Body of pancreas (tissue), 4 donors: ENCODE measurements around the gene ANKRD6. TPM values are rescaled to one million over a fixed set of nuclear protein-coding genes. Genes with fewer than 3 reads are reported as not detected.

Experiments used
- ATAC-seq: fragments of 150-250 bp; one replicate; pipeline ENCODE4 v1.9.1; 2016
- DNase-seq, 4 donors: peaks; one replicate each; pipeline ENCODE4 v3.0.0-alpha.2; 2019
- H3K27ac ChIP-seq, 4 donors: fragments of 200-600 bp; sonication (generic); 1 replicate in 3 of 4; 2 replicates in 1 of 4; pipeline versions ENCODE4 v1.5.1 to v1.6.1; 2016 to 2019; ENCODE audit warnings: mild to moderate bottlenecking in 1 of 4, mixed read lengths in 1 of 4, moderate library complexity in 1 of 4
- H3K27me3 ChIP-seq, 2 donors: fragments of 200-600 bp; sonication (generic); one replicate each; pipeline ENCODE4 v1.6.0; 2016; ENCODE audit warnings: mild to moderate bottlenecking in 1 of 2
- H3K36me3 ChIP-seq, 2 donors: fragments of 200-600 bp; sonication (generic); replicated peaks in 1 of 2; 2 replicates each; pipeline ENCODE4 v1.5.1; 2016; ENCODE audit warnings: low read depth in 2 of 2; ENCODE audit not compliant: insufficient read depth in 1 of 2
- H3K4me1 ChIP-seq: fragments of 200-600 bp; sonication (generic); one replicate; pipeline ENCODE4 v1.6.0; 2016
- H3K4me3 ChIP-seq, 2 donors: fragments of 200-600 bp; sonication (generic); 1 replicate in 1 of 2; 2 replicates in 1 of 2; pipeline ENCODE4 v1.5.1; 2016 to 2019
- H3K9me3 ChIP-seq, 3 donors: fragments of 200-600 bp; sonication (generic); 1 replicate in 2 of 3; 2 replicates in 1 of 3; pipeline ENCODE4 v1.5.1; 2016
- POLR2A ChIP-seq, 3 donors: fragments of 450-650 bp; IDR thresholded peaks; one replicate each; pipeline ENCODE4 v1.6.1; 2016; ENCODE audit warnings: antibody characterized with exemption in 3 of 3, mild to moderate bottlenecking in 2 of 3
- WGBS, 2 donors: methylation state at CpG; one replicate each; pipeline ENCODE4 v1.1.5; 2017; 5-methylcytosine and 5-hydroxymethylcytosine counted together
- intact Hi-C: fragments of 100-400 bp; cut with DNase I; formaldehyde crosslinking; loops from one replicate; pipeline ENCODE4 v1.15.1; 2023
- total RNA-seq, 2 donors: library from RNA; depleted of rRNA; stranded (reverse); fragments of >200 nt; gene quantifications; one replicate each; pipeline ENCODE4 v1.1.0, GENCODE V29; 2016
- TF ChIP-seq, protein P1 (sequence below), 7 experiments: fragments of 450-650 bp in 4 of 7; fragments of 200-600 bp in 3 of 7; sonication (generic) in 3 of 7; IDR thresholded peaks; one replicate each; pipeline ENCODE4 v1.5.1; 2016 to 2019; ENCODE audit warnings: antibody characterized with exemption in 7 of 7

The ANKRD6 gene
- total RNA-seq, 2 donors from 2014 or later: 16.9 to 21.4 TPM

DNA sequence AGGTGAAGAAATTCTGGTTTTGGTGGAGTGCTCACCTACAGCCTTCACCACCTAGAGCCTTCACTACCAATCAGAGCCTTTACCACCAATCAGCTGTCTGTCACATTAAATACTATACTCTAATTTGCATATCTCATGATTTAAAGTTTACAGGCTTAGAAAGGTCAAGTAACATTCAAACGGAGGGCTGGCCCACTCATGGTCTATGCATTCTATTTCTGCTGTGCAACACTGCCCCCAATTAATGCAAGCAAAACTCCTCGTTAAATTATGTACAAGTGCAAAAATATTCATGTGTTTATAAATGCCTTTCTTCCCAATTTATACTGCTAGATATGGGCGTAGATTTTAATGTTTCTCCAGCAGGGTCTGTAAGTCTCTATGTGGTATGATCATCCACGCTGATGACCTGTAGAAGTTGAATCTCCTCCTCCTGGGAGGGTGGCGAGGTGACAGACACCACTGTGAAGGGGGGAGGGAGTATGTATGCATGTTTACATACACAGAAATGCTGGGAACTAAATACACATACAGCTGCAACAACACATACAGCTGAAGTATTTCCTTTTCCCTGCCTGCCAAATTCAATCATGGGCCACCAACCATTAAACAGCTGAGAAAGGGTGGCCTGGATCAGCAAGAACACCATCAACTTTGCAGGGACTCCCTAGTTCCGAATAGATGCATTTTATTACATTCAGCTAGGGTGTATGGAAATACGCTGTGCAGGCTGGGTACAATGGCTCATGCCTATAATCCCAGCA, 34.0 kb upstream of the ANKRD6 start:
- H3K4me1 ChIP-seq: no peaks in the 10 kb centered on the region
- intact Hi-C loops: no loop called here
- H3K36me3 ChIP-seq: no peaks in the 10 kb centered on the region
- no peaks in the 10 kb centered on the region for H3K27me3 ChIP-seq
- no peak for TF ChIP-seq POLR2A (IDR thresholded peaks at IDR 0.05)
- TF ChIP-seq, protein P1, sequence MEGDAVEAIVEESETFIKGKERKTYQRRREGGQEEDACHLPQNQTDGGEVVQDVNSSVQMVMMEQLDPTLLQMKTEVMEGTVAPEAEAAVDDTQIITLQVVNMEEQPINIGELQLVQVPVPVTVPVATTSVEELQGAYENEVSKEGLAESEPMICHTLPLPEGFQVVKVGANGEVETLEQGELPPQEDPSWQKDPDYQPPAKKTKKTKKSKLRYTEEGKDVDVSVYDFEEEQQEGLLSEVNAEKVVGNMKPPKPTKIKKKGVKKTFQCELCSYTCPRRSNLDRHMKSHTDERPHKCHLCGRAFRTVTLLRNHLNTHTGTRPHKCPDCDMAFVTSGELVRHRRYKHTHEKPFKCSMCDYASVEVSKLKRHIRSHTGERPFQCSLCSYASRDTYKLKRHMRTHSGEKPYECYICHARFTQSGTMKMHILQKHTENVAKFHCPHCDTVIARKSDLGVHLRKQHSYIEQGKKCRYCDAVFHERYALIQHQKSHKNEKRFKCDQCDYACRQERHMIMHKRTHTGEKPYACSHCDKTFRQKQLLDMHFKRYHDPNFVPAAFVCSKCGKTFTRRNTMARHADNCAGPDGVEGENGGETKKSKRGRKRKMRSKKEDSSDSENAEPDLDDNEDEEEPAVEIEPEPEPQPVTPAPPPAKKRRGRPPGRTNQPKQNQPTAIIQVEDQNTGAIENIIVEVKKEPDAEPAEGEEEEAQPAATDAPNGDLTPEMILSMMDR (IDR thresholded peaks at IDR 0.05): no peak
- no peak for ATAC-seq
- H3K4me3 ChIP-seq: no peak overlapping the region
- H3K27ac ChIP-seq: no peak overlapping the region
- no peak for DNase-seq
- H3K9me3 ChIP-seq: no peaks in the 10 kb centered on the region
- WGBS, 2 donors: 84 to 88% methylated on average over 7 of the region's 7 CpGs

DNA sequence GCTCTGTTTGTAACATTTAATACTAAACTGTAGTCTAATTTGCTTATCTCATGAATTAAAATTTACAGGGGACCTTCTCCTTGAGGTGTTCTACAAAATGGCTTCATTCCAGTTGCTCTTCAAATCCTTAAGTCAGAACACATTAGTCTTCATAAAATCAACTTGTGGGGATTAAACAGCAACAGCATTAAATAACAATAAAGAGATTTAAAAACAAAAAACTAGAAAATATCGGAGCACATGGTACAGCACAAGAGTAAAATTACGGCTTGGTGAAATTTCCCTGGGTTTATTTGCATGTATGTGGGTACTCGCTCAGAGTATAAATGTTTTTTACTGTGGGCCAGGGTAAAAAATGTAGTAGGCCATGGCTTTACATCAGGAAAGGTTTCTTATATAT, 32.9 kb upstream of the ANKRD6 start:
- Histone ChIP-seq H3K36me3 (no peaks in the 10 kb centered on the region), H3K27me3 (no peaks in the 10 kb centered on the region), H3K4me1 (no peaks in the 10 kb centered on the region), H3K9me3 (no peaks in the 10 kb centered on the region), H3K4me3 (no peak overlapping the region), H3K27ac (no peak overlapping the region)
- 94% methylated on average over 3 of the region's 3 CpGs for WGBS, 2 donors
- ATAC-seq (no peak), DNase-seq (no peak)
- intact Hi-C loops: no loop called here
- no peak for TF ChIP-seq POLR2A (IDR thresholded peaks at IDR 0.05)
- TF ChIP-seq, protein P1 (IDR thresholded peaks at IDR 0.05): no peak

DNA sequence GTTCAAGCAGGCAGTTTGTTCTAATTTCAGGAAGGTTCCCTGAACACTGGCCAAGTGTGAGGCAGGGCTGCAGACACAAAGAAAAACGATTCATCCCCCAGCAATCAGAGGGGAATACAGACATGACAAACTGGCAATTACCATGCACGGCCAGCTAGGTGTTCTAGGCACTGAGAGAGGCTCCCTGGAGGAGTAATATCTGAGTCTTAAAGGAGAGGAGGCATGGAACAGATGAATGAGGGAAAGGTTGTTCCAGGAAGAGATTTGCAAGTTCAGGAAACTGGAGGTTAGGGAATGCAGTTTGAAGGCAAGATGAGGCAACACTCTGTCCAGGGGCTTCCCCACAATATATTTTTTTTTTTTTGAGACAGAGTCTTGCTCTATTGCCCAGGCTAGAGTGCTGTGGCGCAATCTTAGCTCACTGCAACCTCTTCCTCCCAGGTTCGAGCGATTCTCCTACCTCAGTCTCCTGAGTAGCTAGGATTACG, 32.0 kb upstream of the ANKRD6 start:
- DNase-seq: no peak
- H3K27me3 ChIP-seq: no peaks in the 10 kb centered on the region
- no peaks in the 10 kb centered on the region for H3K9me3 ChIP-seq
- 64 to 71% methylated on average over 6 of the region's 6 CpGs for WGBS, 2 donors
- no peaks in the 10 kb centered on the region for H3K36me3 ChIP-seq
- TF ChIP-seq POLR2A (IDR thresholded peaks at IDR 0.05): no peak
- intact Hi-C loops: no loop called here
- ATAC-seq: no peak
- H3K4me3 ChIP-seq: no peak overlapping the region
- H3K4me1 ChIP-seq: no peaks in the 10 kb centered on the region
- H3K27ac ChIP-seq: no peak overlapping the region

DNA sequence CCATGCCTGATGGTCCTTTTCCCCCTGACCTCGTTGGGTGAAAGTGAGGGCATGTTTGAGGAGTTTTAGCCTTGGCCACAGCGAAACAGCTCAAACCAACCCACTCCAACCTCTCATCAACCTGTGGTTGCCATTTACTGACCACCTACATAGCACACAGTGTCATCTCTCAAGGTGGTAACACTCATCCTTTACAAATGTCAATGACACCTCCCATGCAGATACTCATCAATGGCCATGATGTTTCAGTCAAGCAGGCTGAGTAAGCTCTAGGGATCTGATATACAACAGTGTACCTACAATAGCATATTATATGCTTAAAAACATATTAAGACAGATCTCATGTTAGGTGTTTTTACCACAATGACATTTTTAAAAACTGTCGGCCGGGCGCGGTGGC, 30.2 kb upstream of the ANKRD6 start:
- H3K27me3 ChIP-seq: no peaks in the 10 kb centered on the region
- TF ChIP-seq, protein P1 (IDR thresholded peaks at IDR 0.05): no peak
- no peak for TF ChIP-seq POLR2A (IDR thresholded peaks at IDR 0.05)
- no peak for DNase-seq
- no peaks in the 10 kb centered on the region for H3K9me3 ChIP-seq
- no peak overlapping the region for H3K4me3 ChIP-seq
- 89 to 96% methylated on average over 6 of the region's 6 CpGs for WGBS, 2 donors
- no peak for ATAC-seq
- H3K36me3 ChIP-seq: no peaks in the 10 kb centered on the region
- intact Hi-C loops: no loop called here
- H3K27ac ChIP-seq: no peak overlapping the region
- no peaks in the 10 kb centered on the region for H3K4me1 ChIP-seq

DNA sequence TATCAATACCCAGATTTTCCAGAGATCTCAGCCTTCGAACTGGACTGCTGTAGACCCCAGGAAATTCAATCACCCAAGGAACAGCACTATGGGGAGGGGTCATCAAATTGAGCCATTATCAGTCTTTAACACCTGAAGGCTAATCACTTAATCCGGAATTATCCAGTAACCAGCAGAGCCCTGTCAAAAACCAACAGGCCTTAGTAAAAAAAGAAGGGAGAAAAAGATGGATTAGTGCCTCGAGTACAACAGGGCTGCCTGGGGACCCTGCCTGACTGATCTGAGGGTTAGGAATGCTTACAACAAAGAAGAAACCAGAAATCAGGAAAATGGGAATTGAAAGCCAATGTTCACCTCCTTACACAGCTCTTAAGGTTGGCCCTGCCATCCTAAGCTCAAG, 28.4 kb upstream of the ANKRD6 start:
- no peak for DNase-seq
- 77 to 78% methylated on average over 3 of the region's 3 CpGs for WGBS, 2 donors
- ATAC-seq: no peak

More for the DNA sequence above, 28.4 kb upstream of the ANKRD6 start:
- Histone ChIP-seq H3K27ac (no peak overlapping the region), H3K4me3 (no peak overlapping the region), H3K4me1 (no peaks in the 10 kb centered on the region), H3K27me3 (no peaks in the 10 kb centered on the region), H3K9me3 (no peaks in the 10 kb centered on the region), H3K36me3 (no peaks in the 10 kb centered on the region)
- intact Hi-C loops: no loop called here
- TF ChIP-seq, protein P1 (IDR thresholded peaks at IDR 0.05): no peak
- no peak for TF ChIP-seq POLR2A (IDR thresholded peaks at IDR 0.05)
